ENCODE results near the gene C1QTNF12. TPM values are rescaled to one million over a fixed set of nuclear protein-coding genes. Genes with fewer than 3 reads are reported as not detected.

The C1QTNF12 gene
- polyA plus RNA-seq, 3 donors = 1.1 TPM; not detected in 2

DNA sequence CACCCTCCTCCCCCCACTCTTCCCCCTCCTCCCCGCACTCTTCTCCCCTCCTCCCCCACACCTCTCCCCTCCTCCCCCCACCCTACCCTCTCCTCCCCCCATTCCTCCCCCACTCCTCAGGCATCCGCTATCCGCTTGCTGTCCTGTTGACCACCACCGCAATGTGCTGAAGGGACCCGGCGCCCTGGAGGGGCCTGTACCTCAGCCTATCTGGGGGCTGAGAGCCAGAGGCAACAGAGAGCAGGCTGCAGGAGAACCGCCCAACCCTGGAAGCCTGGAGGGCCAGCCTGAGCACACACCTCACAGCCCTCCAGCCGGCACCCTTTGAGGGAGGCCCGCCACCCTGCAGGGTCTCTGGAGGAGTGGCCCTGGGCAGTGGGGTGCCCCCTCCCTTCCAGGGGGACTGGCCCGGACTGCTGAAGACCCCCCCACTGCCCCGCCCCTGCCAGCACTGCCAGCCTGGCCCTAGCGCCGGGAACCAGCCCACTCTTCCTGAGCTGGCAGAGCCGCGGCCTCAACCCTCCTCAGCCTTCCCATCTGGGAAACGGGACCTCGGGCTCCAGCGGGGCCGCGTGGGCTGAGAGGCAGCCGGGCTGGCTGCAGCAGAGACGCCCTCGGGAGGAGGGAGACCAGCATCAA, 1.2 kb downstream of the C1QTNF12 start:
- H4K20me1 ChIP-seq (ENCODE audit: insufficient read depth, low read length) = peaks cover 7% of the 10 kb centered on the region
- H3K4me2 ChIP-seq (replicated peaks; ENCODE audit: extremely low read depth, low read length, poor library complexity, severe bottlenecking) = no peak overlapping the region
- no peak for DNase-seq
- H3K27me3 ChIP-seq (ENCODE audit: control insufficient read depth in 2 of 2, insufficient read depth in 2 of 2, low read length in 2 of 2) = peaks cover 0 to 23% of the 10 kb centered on the region in 2 donors
- TF ChIP-seq, protein P1, sequence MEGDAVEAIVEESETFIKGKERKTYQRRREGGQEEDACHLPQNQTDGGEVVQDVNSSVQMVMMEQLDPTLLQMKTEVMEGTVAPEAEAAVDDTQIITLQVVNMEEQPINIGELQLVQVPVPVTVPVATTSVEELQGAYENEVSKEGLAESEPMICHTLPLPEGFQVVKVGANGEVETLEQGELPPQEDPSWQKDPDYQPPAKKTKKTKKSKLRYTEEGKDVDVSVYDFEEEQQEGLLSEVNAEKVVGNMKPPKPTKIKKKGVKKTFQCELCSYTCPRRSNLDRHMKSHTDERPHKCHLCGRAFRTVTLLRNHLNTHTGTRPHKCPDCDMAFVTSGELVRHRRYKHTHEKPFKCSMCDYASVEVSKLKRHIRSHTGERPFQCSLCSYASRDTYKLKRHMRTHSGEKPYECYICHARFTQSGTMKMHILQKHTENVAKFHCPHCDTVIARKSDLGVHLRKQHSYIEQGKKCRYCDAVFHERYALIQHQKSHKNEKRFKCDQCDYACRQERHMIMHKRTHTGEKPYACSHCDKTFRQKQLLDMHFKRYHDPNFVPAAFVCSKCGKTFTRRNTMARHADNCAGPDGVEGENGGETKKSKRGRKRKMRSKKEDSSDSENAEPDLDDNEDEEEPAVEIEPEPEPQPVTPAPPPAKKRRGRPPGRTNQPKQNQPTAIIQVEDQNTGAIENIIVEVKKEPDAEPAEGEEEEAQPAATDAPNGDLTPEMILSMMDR (IDR thresholded peaks at IDR 0.05) = no peak
- no peaks in the 10 kb centered on the region for H3K79me2 ChIP-seq (ENCODE audit: insufficient read depth, low read length)
- H3K4me3 ChIP-seq (replicated peaks in 1 of 3; ENCODE audit: low read depth in 2 of 3, low read length in 3 of 3) = no peak overlapping the region
- no peak overlapping the region for H3K9ac ChIP-seq (ENCODE audit: insufficient read depth, low read length, poor library complexity, severe bottlenecking)
- Mint-ChIP-seq H3K9me3 (peaks cover 0 to 2% (median 0%) of the 10 kb centered on the region in 7 donors), H3K4me1 (no peaks in the 10 kb centered on the region), H3K36me3 (no peaks in the 10 kb centered on the region), H3K27ac (no peak overlapping the region), H3K27me3 (ENCODE audit: low read depth in 3 of 3) (peaks cover 16 to 34% (median 17%) of the 10 kb centered on the region in 3 donors), H3K4me3 (no peak overlapping the region)
- no peaks in the 10 kb centered on the region for H3K4me1 ChIP-seq (ENCODE audit: control insufficient read depth in 1 of 2, insufficient read depth in 2 of 2, low read length in 2 of 2)
- no peak overlapping the region for H2AFZ ChIP-seq (ENCODE audit: insufficient read depth, low read depth, low read length, poor library complexity, severe bottlenecking)
- H3K9me3 ChIP-seq (replicated peaks in 1 of 2; ENCODE audit: control insufficient read depth in 1 of 2, insufficient read depth in 1 of 2, low read length in 2 of 2) = no peaks in the 10 kb centered on the region
- no peaks in the 10 kb centered on the region for H3K36me3 ChIP-seq (replicated peaks in 1 of 2; ENCODE audit: control insufficient read depth in 1 of 2, insufficient read depth in 2 of 2, low read length in 2 of 2)
- intact Hi-C loops (cut with micrococcal nuclease) = no loop called here
- H3K27ac ChIP-seq (ENCODE audit: low read depth in 1 of 2, low read length in 2 of 2) = no peak overlapping the region
- WGBS (ENCODE audit: insufficient coverage) = 82% methylated on average over 22 of the region's 23 CpGs

DNA sequence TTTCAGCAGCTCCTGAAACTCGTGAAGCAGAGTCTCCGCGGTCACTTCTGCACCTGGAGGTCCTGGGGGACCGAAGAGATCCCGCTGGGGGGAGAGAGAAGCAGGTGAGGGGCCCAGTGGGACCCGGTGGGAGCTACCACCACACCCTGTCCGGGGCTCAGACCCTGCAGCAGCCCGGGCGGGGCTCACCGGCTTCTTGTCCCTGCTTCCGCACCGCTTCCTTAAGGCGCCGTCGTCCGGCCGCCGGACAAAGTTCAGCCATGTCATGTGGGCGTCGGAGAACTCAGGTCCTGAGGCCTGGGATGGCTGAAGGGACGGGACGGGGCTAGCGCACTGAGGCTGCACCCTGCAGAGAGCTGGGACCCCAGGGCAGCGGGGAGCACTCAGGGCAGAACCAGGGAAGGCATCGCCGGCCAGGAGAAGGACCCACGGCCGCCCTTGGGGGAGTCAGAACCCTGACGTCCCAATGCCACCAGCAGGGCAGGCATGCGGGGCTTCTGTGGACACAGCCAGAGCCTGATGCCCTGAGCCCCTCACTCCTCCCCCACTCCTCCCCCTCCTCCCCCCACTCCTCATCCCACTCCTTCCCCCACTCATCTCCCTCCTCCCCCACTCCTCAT, 2.2 kb downstream of the C1QTNF12 start:
- 93% methylated on average over 28 of the region's 30 CpGs for WGBS (ENCODE audit: insufficient coverage)
- H3K4me3 Mint-ChIP-seq = no peak overlapping the region
- H3K27ac Mint-ChIP-seq = no peak overlapping the region
- Histone ChIP-seq H3K9ac (ENCODE audit: insufficient read depth, low read length, poor library complexity, severe bottlenecking) (no peak overlapping the region), H3K36me3 (replicated peaks in 1 of 2; ENCODE audit: control insufficient read depth in 1 of 2, insufficient read depth in 2 of 2, low read length in 2 of 2) (no peaks in the 10 kb centered on the region), H3K27ac (ENCODE audit: low read depth in 1 of 2, low read length in 2 of 2) (no peak overlapping the region), H3K9me3 (replicated peaks in 1 of 2; ENCODE audit: control insufficient read depth in 1 of 2, insufficient read depth in 1 of 2, low read length in 2 of 2) (no peaks in the 10 kb centered on the region), H2AFZ (ENCODE audit: insufficient read depth, low read depth, low read length, poor library complexity, severe bottlenecking) (no peak overlapping the region), H3K79me2 (ENCODE audit: insufficient read depth, low read length) (no peaks in the 10 kb centered on the region), H3K4me3 (replicated peaks in 1 of 3; ENCODE audit: low read depth in 2 of 3, low read length in 3 of 3) (no peak overlapping the region), H4K20me1 (ENCODE audit: insufficient read depth, low read length) (peaks cover 7% of the 10 kb centered on the region), H3K4me1 (ENCODE audit: control insufficient read depth in 1 of 2, insufficient read depth in 2 of 2, low read length in 2 of 2) (no peaks in the 10 kb centered on the region), H3K27me3 (ENCODE audit: control insufficient read depth in 2 of 2, insufficient read depth in 2 of 2, low read length in 2 of 2) (peaks cover 0 to 23% of the 10 kb centered on the region in 2 donors), H3K4me2 (replicated peaks; ENCODE audit: extremely low read depth, low read length, poor library complexity, severe bottlenecking) (no peak overlapping the region)
- peaks cover 0 to 2% (median 0%) of the 10 kb centered on the region in 7 donors for H3K9me3 Mint-ChIP-seq
- intact Hi-C loops (cut with micrococcal nuclease) = no loop called here
- H3K27me3 Mint-ChIP-seq (ENCODE audit: low read depth in 3 of 3) = peaks cover 16 to 43% (median 17%) of the 10 kb centered on the region in 3 donors
- H3K36me3 Mint-ChIP-seq = no peaks in the 10 kb centered on the region
- TF ChIP-seq, protein P1 (IDR thresholded peaks at IDR 0.05) = no peak
- H3K4me1 Mint-ChIP-seq = no peaks in the 10 kb centered on the region
- DNase-seq = no peak
